ENCODE data around the gene STOML2. TPM values are rescaled to one million over a fixed set of nuclear protein-coding genes. Genes with fewer than 3 reads are reported as not detected.

The STOML2 gene
- total RNA-seq, 1 donor from 2014 or later = 186 TPM

DNA sequence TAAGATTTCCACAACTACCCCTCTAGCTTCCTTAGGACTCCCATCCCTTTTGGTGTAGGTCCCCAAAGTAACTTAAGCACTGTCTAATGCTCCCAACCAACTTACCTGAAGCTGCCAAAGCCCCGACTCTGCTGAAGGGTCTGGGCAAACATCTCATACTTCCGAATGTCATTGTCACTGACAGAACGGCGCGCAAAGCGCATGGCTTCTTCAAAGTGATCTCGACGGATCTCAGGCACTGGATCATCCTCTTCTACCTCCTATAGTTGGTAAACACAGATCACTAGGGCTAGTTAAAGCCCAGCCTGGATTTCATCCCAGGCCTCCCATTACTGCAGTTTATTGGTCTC lies 45.7 kb downstream of the STOML2 start:
- H3K9me3 Mint-ChIP-seq = no peaks in the 10 kb centered on the region
- no peak overlapping the region for H3K27ac Mint-ChIP-seq (ENCODE audit: unreplicated experiment)
- peaks cover 76% of the 10 kb centered on the region for H3K36me3 Mint-ChIP-seq (ENCODE audit: low read depth)
- DNase-seq (ENCODE audit: low read depth, low spot score) = no peak
- H3K4me3 Mint-ChIP-seq = no peak overlapping the region
- no peaks in the 10 kb centered on the region for H3K27me3 Mint-ChIP-seq (ENCODE audit: low read depth)
- TF ChIP-seq, protein P1, sequence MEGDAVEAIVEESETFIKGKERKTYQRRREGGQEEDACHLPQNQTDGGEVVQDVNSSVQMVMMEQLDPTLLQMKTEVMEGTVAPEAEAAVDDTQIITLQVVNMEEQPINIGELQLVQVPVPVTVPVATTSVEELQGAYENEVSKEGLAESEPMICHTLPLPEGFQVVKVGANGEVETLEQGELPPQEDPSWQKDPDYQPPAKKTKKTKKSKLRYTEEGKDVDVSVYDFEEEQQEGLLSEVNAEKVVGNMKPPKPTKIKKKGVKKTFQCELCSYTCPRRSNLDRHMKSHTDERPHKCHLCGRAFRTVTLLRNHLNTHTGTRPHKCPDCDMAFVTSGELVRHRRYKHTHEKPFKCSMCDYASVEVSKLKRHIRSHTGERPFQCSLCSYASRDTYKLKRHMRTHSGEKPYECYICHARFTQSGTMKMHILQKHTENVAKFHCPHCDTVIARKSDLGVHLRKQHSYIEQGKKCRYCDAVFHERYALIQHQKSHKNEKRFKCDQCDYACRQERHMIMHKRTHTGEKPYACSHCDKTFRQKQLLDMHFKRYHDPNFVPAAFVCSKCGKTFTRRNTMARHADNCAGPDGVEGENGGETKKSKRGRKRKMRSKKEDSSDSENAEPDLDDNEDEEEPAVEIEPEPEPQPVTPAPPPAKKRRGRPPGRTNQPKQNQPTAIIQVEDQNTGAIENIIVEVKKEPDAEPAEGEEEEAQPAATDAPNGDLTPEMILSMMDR (conservative IDR thresholded peaks at IDR 0.05) = no peak
- no peaks in the 10 kb centered on the region for H3K4me1 Mint-ChIP-seq

DNA sequence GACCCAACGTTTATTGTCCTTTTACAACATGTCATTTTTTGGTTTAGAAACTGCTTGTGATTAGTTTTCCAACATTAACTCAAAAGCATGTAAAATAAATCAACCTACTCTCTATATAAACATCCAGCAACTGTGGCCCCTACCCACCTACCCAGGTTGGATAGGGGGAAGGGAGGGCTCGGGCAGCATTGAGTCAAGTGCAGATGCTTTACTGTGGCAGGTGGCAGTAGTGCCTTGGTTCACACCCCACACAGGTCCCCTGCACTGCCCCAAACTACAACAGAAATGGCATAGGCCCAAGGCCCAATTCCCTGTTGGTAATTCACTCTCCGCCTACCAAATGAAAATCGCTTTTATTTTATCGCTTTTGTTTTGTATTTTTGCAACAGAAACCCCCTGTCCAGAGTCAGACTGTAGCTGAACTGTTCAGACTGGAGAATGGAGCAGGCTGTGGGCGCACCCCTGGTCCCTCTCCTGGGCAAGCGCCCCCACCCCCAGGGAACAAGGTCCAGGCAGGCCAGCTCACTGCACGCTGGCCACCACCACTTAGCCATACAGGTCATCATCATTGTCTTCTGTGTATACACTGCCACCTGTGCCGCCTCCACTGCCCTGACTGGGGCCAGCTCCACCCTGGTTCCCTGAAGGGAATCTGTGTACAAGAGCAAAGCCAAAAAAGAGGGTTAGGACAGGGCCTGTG lies 46.2 kb downstream of the STOML2 start:
- DNase-seq (ENCODE audit: low read depth, low spot score) = no peak
- Mint-ChIP-seq H3K36me3 (ENCODE audit: low read depth) (peaks cover 75% of the 10 kb centered on the region), H3K27me3 (ENCODE audit: low read depth) (no peaks in the 10 kb centered on the region), H3K27ac (ENCODE audit: unreplicated experiment) (no peak overlapping the region), H3K4me1 (no peaks in the 10 kb centered on the region), H3K4me3 (no peak overlapping the region), H3K9me3 (no peaks in the 10 kb centered on the region)
- TF ChIP-seq, protein P1 (conservative IDR thresholded peaks at IDR 0.05) = no peak

DNA sequence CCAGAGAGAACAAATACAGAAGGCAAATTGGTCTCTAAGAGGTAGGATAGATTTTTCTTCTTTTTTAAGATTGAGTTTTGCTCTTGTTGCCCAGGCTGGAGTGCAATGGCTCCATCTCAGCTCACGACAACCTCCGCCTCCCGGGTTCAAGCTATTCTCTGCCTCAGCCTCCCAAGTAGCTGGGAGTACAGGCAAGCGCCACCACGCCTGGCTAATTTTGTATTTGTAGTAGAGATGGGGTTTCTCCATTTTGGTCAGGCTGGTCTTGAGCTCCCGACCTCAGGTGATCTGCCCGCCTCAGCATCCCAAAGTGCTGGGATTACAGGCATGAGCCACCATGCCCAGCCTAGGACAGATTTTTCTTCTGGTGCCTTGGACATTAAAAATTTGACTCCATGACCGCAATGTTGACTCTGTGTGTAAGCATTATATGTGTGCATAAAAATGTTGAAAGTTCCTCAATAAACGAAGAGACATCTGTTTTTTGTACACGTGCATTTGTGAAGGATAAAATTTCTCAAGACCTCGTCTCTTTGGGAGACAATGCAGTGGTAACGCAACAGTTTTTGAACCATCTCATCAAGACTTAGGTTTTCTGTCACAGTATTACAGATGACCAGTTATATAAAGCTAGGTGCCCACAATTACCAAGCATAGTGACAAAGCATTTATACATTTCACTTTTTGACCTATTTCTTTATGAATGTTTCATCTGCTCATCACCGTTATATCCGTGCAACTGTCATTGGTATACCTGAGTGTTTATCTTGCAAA lies 47.9 kb downstream of the STOML2 start:
- Mint-ChIP-seq H3K9me3 (no peaks in the 10 kb centered on the region), H3K4me3 (no peak overlapping the region), H3K27me3 (ENCODE audit: low read depth) (no peaks in the 10 kb centered on the region), H3K4me1 (no peaks in the 10 kb centered on the region), H3K36me3 (ENCODE audit: low read depth) (peaks cover 68% of the 10 kb centered on the region), H3K27ac (ENCODE audit: unreplicated experiment) (no peak overlapping the region)
- TF ChIP-seq, protein P1 (conservative IDR thresholded peaks at IDR 0.05) = no peak
- no peak for DNase-seq (ENCODE audit: low read depth, low spot score)

DNA sequence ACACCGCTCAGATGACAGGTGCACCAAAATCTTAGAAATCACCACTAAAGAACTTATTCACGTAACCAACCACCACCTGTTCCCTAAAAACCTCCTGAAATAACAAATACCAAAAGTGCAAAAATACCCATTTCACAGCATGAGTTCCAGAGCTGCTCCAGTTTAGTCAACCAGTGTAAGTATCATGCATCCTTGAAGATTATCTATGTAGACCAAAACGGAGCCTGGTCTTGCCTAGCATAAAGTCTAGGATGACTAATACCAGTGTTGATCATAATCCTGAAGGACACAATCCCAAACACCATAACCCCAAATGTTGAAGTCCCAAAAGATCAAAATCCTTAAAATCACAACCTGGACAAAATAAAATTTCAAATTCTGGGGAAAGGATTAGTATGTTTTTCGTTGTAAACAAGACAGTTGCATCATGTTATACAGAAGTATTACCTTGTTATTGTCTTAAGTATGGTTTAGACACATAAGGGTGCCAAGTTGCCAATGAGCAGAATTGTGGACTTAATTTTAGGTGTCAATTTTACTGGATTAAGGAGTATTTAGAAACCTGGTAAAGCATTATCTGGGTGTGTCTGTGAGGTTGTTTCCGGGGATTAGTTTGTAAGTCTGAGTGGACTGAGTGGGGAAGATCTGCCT lies 48.6 kb downstream of the STOML2 start:
- no peak for DNase-seq (ENCODE audit: low read depth, low spot score)
- Mint-ChIP-seq H3K4me3 (no peak overlapping the region), H3K4me1 (no peaks in the 10 kb centered on the region), H3K27ac (ENCODE audit: unreplicated experiment) (no peak overlapping the region), H3K27me3 (ENCODE audit: low read depth) (no peaks in the 10 kb centered on the region), H3K9me3 (no peaks in the 10 kb centered on the region), H3K36me3 (ENCODE audit: low read depth) (peaks cover 61% of the 10 kb centered on the region)
- TF ChIP-seq, protein P1 (conservative IDR thresholded peaks at IDR 0.05) = no peak

DNA sequence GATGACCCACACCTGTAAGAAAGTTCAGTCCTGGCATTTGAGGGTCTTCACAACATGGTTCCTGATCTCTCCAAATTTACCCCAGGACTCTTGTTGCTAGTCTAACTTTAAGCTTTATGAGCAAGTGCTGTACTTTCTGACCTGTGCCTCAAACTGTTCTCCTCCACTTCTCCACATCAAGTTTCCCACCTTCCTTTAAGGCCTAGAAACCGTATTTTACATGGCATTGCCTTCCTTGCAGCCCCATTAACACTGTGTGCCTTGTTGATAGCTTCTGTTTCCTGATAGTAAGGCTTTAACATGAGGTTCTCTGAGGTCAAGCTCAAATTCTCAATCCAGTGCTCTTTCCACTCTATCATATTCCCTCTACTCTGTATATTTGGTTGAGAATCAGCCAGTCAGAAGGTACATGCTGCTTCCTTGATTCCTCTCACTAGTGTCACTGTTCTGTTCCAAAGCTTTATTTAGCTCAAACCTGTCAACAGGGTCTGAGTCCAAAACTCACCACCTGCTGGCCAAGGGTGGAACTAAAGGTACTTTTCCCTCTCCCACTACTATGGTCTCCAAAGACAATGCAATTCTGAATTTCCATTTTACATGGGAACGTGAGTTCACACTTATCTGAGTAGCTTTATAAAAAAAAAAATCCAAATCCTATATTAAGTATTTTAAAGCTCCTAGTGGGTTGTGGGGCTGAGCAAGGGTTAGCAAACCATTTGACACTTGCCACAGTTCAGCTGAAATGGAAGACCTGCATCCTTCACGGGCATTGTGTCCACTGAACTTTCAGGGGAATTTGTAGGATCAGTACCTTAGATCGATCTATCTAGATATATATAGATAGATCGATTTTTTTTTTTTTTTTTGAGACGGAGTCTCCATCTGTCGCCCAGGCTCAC lies 51.6 kb downstream of the STOML2 start:
- TF ChIP-seq, protein P1 (conservative IDR thresholded peaks at IDR 0.05) = peak; percentile 73
- peak; percentile 59 for DNase-seq (ENCODE audit: low read depth, low spot score)
- no peak overlapping the region for H3K27ac Mint-ChIP-seq (ENCODE audit: unreplicated experiment)
- H3K27me3 Mint-ChIP-seq (ENCODE audit: low read depth) = no peaks in the 10 kb centered on the region
- no peaks in the 10 kb centered on the region for H3K9me3 Mint-ChIP-seq
- no peak overlapping the region for H3K4me3 Mint-ChIP-seq
- H3K4me1 Mint-ChIP-seq = no peaks in the 10 kb centered on the region
- H3K36me3 Mint-ChIP-seq (ENCODE audit: low read depth) = peaks cover 47% of the 10 kb centered on the region

All from neural crest cell (in vitro differentiated cells).